SK-N-SH treated with all-trans-retinoic acid at 6 μM for 48 hours (cell line): ENCODE data around the gene RHBDL3.

Experiments
- ATAC-seq: fragments of 200-7000 bp; cut with Tn5 transposase; 3 replicates; pipeline ENCODE4 v1.9.1; 2020; ENCODE audit warnings: mild to moderate bottlenecking, moderate library complexity
- BACH2 ChIP-seq: fragments of 250-450 bp; sonication (Bioruptor Pico); IDR thresholded peaks from 2 replicates; pipeline ENCODE4 v1.9.0; 2021; ENCODE audit warnings: mild to moderate bottlenecking, borderline replicate concordance
- ESRRG ChIP-seq: fragments of 250-450 bp; sonication (Bioruptor Pico); IDR thresholded peaks from 2 replicates; pipeline ENCODE4 v1.6.1; 2021; ENCODE audit warnings: mild to moderate bottlenecking
- GLIS3 ChIP-seq: fragments of 250-450 bp; sonication (Bioruptor Pico); IDR thresholded peaks from 2 replicates; pipeline ENCODE4 v1.5.0; 2020; ENCODE audit warnings: mild to moderate bottlenecking, moderate library complexity
- ISL1 ChIP-seq: fragments of 250-450 bp; sonication (Bioruptor Pico); IDR thresholded peaks from 2 replicates; pipeline ENCODE4 v2.1.2; 2022; ENCODE audit warnings: mild to moderate bottlenecking, moderate library complexity
- OSR1 ChIP-seq: fragments of 250-450 bp; sonication (Bioruptor Pico); IDR thresholded peaks from 2 replicates; pipeline ENCODE4 v1.8.0; 2022; ENCODE audit warnings: moderate library complexity, mild to moderate bottlenecking, inconsistent platforms
- PPARA ChIP-seq: fragments of 250-450 bp; sonication (Bioruptor Pico); IDR thresholded peaks from 2 replicates; pipeline ENCODE4 v1.5.0; 2020; ENCODE audit warnings: mild to moderate bottlenecking, borderline replicate concordance
- SNAI2 ChIP-seq: fragments of 250-450 bp; sonication (Bioruptor Pico); IDR thresholded peaks from 2 replicates; pipeline ENCODE4 v1.5.0; 2020; ENCODE audit warnings: mild to moderate bottlenecking, moderate library complexity
- TCF4 ChIP-seq: fragments of 250-450 bp; sonication (Bioruptor Pico); IDR thresholded peaks from 2 replicates; pipeline ENCODE4 v1.8.0; 2021; ENCODE audit warnings: mild to moderate bottlenecking, moderate library complexity, borderline replicate concordance
- TOX ChIP-seq: fragments of 250-450 bp; sonication (Bioruptor Pico); IDR thresholded peaks from 2 replicates; pipeline ENCODE4 v1.8.0; 2021; ENCODE audit warnings: mild to moderate bottlenecking, moderate library complexity, borderline replicate concordance
- ZC3H10 ChIP-seq: fragments of 250-450 bp; sonication (Bioruptor Pico); IDR thresholded peaks from 2 replicates; pipeline ENCODE4 v1.5.1; 2021; ENCODE audit warnings: mild to moderate bottlenecking, moderate library complexity
- ZFP30 ChIP-seq: fragments of 450-650 bp; formaldehyde crosslinking; IDR thresholded peaks from 2 replicates; pipeline ENCODE4 v1.5.0; 2022; ENCODE audit warnings: mild to moderate bottlenecking, moderate library complexity
- ZNF565 ChIP-seq: fragments of 450-650 bp; formaldehyde crosslinking; conservative IDR thresholded peaks from 2 replicates; pipeline ENCODE4 v1.5.0; 2020; ENCODE audit warnings: low read depth, mild to moderate bottlenecking, moderate library complexity
- ZNF8 ChIP-seq: fragments of 450-650 bp; formaldehyde crosslinking; IDR thresholded peaks from 2 replicates; pipeline ENCODE4 v1.5.0; 2020; ENCODE audit warnings: mild to moderate bottlenecking, moderate library complexity
- TF ChIP-seq, protein P1 (sequence below): fragments of 250-450 bp; sonication (Bioruptor Pico); IDR thresholded peaks from 2 replicates; pipeline ENCODE4 v1.5.1; 2020; ENCODE audit warnings: low read depth, mild to moderate bottlenecking, moderate library complexity
- TF ChIP-seq, protein P2 (sequence below): fragments of 250-450 bp; sonication (Bioruptor Pico); IDR thresholded peaks from 2 replicates; pipeline ENCODE4 v1.8.0; 2021; ENCODE audit warnings: low read depth, mild to moderate bottlenecking, moderate library complexity, borderline replicate concordance
- TF ChIP-seq, protein P3 (sequence below): fragments of 250-450 bp; sonication (Bioruptor Pico); IDR thresholded peaks from 2 replicates; pipeline ENCODE4 v1.5.0; 2020; ENCODE audit warnings: mild to moderate bottlenecking, moderate library complexity
- TF ChIP-seq, protein P4 (sequence below): fragments of 250-450 bp; sonication (Bioruptor Pico); IDR thresholded peaks from 2 replicates; pipeline ENCODE4 v1.8.0; 2020; ENCODE audit warnings: mild to moderate bottlenecking, moderate library complexity, borderline replicate concordance

Gene RHBDL3

DNA sequence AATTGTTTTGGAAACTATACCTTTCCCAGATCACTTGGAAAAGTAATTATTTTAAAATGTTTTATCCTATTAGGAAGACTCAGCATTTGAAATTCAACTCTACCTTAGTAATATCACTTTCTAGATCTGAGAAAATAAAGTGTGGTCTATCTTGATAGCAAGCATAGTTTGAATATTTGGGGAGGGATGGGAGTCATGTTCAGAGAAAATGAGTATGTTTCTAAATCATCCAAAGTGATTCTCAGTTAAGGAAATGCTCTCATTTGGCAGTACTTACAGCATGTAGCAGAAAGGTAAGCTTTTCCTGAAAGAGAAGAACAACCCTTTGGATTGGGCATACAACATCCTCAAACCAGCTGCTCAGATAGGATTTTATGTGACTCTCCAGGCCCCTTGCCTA is 69.4 kb downstream of the RHBDL3 start (continued):
- TF ChIP-seq PPARA (CRISPR knock-in tag) (no peak), ZFP30 (CRISPR knock-in tag) (no peak), BACH2 (CRISPR knock-in tag) (no peak), OSR1 (CRISPR knock-in tag) (no peak), SNAI2 (CRISPR knock-in tag) (no peak), GLIS3 (CRISPR knock-in tag) (no peak), ZNF565 (CRISPR knock-in tag) (no peak)
- TF ChIP-seq, protein P1, sequence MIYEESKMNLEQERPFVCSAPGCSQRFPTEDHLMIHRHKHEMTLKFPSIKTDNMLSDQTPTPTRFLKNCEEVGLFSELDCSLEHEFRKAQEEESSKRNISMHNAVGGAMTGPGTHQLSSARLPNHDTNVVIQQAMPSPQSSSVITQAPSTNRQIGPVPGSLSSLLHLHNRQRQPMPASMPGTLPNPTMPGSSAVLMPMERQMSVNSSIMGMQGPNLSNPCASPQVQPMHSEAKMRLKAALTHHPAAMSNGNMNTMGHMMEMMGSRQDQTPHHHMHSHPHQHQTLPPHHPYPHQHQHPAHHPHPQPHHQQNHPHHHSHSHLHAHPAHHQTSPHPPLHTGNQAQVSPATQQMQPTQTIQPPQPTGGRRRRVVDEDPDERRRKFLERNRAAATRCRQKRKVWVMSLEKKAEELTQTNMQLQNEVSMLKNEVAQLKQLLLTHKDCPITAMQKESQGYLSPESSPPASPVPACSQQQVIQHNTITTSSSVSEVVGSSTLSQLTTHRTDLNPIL (CRISPR knock-in tag): no peak

DNA sequence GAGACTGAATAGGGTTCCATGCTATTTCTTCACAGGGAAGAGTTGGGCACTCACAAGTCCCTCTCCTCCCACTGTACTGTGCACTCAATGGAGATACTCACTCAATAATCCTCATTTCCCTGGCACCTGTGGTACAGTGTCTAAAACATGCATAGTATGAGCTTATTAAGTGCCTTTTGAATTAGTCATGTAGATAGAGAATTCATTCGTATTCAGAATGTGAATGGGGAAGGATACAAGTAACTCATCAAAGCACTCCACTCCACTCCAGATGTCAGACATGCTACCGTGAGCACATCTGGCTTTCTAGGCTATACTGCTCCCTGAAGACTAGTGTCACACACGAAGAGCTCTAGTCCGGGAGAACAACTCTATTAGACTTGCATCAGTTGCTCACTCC is 70.1 kb downstream of the RHBDL3 start:
- ATAC-seq: peak; percentile 95
- TF ChIP-seq SNAI2 (CRISPR knock-in tag) (no peak), ESRRG (CRISPR knock-in tag) (no peak), ISL1 (CRISPR knock-in tag) (no peak), ZNF8 (no peak), ZC3H10 (CRISPR knock-in tag) (no peak)
- TF ChIP-seq, protein P2, sequence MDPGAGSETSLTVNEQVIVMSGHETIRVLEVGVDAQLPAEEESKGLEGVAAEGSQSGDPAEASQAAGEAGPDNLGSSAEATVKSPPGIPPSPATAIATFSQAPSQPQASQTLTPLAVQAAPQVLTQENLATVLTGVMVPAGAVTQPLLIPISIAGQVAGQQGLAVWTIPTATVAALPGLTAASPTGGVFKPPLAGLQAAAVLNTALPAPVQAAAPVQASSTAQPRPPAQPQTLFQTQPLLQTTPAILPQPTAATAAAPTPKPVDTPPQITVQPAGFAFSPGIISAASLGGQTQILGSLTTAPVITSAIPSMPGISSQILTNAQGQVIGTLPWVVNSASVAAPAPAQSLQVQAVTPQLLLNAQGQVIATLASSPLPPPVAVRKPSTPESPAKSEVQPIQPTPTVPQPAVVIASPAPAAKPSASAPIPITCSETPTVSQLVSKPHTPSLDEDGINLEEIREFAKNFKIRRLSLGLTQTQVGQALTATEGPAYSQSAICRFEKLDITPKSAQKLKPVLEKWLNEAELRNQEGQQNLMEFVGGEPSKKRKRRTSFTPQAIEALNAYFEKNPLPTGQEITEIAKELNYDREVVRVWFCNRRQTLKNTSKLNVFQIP (CRISPR knock-in tag): no peak
- TF ChIP-seq, protein P1 (CRISPR knock-in tag): no peak

DNA sequence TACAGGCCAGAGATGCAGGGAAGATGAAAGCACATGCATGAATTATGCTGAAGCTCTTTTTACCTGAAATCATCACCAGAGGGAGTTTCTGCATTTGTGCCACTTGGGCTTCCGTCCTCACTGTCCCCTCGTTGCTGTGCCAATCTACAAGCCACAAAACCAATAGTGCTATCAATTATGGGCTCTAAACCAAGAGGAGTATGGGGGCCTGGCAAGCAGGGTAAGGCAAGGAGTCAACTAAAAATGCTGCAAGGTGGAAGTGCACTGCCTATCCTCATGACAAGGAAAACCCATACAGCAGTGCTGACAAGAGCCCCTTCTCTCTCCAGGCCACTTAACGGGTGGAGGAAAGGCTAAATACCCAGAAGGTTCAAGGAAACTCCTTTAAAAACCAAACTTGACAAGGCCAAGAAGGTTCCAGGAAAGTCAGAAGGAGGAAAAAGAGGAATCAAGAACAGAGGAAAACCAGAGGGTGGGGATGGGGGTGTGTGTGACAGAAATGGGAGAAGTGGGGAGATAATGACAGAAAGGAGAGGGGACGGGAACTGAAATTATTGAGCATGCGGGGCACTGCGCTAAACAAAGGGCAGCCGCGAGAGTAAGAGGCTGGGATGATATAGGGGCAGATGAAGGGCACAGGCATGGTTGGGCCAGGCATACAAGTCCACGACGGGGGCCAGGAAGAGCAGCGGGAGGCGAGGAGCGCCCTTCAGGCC is 75.7 kb downstream of the RHBDL3 start:
- ATAC-seq: peak; percentile 31; the same call in 2 of the 3 replicates
- TF ChIP-seq, protein P2 (CRISPR knock-in tag): no peak
- TF ChIP-seq BACH2 (CRISPR knock-in tag) (no peak), SNAI2 (CRISPR knock-in tag) (no peak), ZNF565 (CRISPR knock-in tag) (no peak), GLIS3 (CRISPR knock-in tag) (no peak), ZC3H10 (CRISPR knock-in tag) (no peak), PPARA (CRISPR knock-in tag) (no peak), TOX (CRISPR knock-in tag) (no peak), TCF4 (CRISPR knock-in tag) (no peak), ISL1 (CRISPR knock-in tag) (no peak)
- TF ChIP-seq, protein P3, sequence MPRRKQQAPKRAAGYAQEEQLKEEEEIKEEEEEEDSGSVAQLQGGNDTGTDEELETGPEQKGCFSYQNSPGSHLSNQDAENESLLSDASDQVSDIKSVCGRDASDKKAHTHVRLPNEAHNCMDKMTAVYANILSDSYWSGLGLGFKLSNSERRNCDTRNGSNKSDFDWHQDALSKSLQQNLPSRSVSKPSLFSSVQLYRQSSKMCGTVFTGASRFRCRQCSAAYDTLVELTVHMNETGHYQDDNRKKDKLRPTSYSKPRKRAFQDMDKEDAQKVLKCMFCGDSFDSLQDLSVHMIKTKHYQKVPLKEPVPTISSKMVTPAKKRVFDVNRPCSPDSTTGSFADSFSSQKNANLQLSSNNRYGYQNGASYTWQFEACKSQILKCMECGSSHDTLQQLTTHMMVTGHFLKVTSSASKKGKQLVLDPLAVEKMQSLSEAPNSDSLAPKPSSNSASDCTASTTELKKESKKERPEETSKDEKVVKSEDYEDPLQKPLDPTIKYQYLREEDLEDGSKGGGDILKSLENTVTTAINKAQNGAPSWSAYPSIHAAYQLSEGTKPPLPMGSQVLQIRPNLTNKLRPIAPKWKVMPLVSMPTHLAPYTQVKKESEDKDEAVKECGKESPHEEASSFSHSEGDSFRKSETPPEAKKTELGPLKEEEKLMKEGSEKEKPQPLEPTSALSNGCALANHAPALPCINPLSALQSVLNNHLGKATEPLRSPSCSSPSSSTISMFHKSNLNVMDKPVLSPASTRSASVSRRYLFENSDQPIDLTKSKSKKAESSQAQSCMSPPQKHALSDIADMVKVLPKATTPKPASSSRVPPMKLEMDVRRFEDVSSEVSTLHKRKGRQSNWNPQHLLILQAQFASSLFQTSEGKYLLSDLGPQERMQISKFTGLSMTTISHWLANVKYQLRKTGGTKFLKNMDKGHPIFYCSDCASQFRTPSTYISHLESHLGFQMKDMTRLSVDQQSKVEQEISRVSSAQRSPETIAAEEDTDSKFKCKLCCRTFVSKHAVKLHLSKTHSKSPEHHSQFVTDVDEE (CRISPR knock-in tag): no peak
- TF ChIP-seq, protein P1 (CRISPR knock-in tag): no peak
- TF ChIP-seq, protein P4, sequence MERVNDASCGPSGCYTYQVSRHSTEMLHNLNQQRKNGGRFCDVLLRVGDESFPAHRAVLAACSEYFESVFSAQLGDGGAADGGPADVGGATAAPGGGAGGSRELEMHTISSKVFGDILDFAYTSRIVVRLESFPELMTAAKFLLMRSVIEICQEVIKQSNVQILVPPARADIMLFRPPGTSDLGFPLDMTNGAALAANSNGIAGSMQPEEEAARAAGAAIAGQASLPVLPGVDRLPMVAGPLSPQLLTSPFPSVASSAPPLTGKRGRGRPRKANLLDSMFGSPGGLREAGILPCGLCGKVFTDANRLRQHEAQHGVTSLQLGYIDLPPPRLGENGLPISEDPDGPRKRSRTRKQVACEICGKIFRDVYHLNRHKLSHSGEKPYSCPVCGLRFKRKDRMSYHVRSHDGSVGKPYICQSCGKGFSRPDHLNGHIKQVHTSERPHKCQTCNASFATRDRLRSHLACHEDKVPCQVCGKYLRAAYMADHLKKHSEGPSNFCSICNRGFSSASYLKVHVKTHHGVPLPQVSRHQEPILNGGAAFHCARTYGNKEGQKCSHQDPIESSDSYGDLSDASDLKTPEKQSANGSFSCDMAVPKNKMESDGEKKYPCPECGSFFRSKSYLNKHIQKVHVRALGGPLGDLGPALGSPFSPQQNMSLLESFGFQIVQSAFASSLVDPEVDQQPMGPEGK (CRISPR knock-in tag): no peak
